Common myeloid progenitor, CD34-positive (primary cell): ENCODE measurements around the gene ENO4.

ENCODE experiments used
- CTCF ChIA-PET: fragments of 350-600 bp; sonication (Branson Sonifier 250); formaldehyde crosslinking; loops from one replicate; lab custom pipeline; 2021; ENCODE audit warnings: antibody characterized with exemption; lab: Charles Lee
- POLR2A ChIA-PET: fragments of 350-600 bp; sonication (Branson Sonifier 250); formaldehyde crosslinking; loops from one replicate; lab custom pipeline; 2021; ENCODE audit warnings: antibody characterized with exemption; lab: Charles Lee
- DNase-seq, 3 donors: peaks; one replicate each; pipeline versions ENCODE4 v3.0.0 to v3.0.0-alpha.2; 2013
- H3K27ac ChIP-seq, 2 experiments: 1 replicate in 1 of 2; 2 replicates in 1 of 2; pipeline ENCODE4 v1.7.0; 2013; ENCODE audit warnings: inconsistent platforms in 2 of 2, low read length in 2 of 2, mild to moderate bottlenecking in 2 of 2, low read depth in 1 of 2, moderate library complexity in 1 of 2; ENCODE audit not compliant: severe bottlenecking in 2 of 2, insufficient read depth in 1 of 2, poor library complexity in 1 of 2
- H3K27me3 ChIP-seq, 5 experiments: replicated peaks in 2 of 5; 1 replicate in 3 of 5; 2 replicates in 2 of 5; pipeline versions ENCODE4 v1.6.1 to v1.7.0; 2013; ENCODE audit warnings: low read length in 4 of 5, mild to moderate bottlenecking in 2 of 5, moderate library complexity in 2 of 5, inconsistent platforms in 1 of 5; ENCODE audit not compliant: insufficient read depth in 5 of 5, control insufficient read depth in 4 of 5
- H3K36me3 ChIP-seq, 4 experiments: 1 replicate in 2 of 4; 2 replicates in 2 of 4; pipeline versions ENCODE4 v1.6.1 to v1.7.0; 2013; ENCODE audit warnings: low read length in 3 of 4, control low read depth in 1 of 4, mild to moderate bottlenecking in 1 of 4; ENCODE audit not compliant: control insufficient read depth in 4 of 4, insufficient read depth in 4 of 4
- H3K4me1 ChIP-seq, 4 experiments: 1 replicate in 3 of 4; 2 replicates in 1 of 4; pipeline versions ENCODE4 v1.6.1 to v1.7.1; 2013; ENCODE audit warnings: low read length in 3 of 4, mild to moderate bottlenecking in 3 of 4, control low read depth in 1 of 4, inconsistent platforms in 1 of 4, moderate library complexity in 1 of 4; ENCODE audit not compliant: control insufficient read depth in 4 of 4, insufficient read depth in 4 of 4; ENCODE audit errors: control extremely low read depth in 1 of 4
- H3K4me3 ChIP-seq, 7 experiments: 1 replicate in 4 of 7; 2 replicates in 3 of 7; pipeline versions ENCODE4 v1.5.1 to v1.7.0; 2013; ENCODE audit warnings: mild to moderate bottlenecking in 7 of 7, low read length in 6 of 7, moderate library complexity in 6 of 7, inconsistent platforms in 2 of 7, low read depth in 2 of 7, control low read depth in 1 of 7; ENCODE audit not compliant: insufficient read depth in 4 of 7, control insufficient read depth in 1 of 7; ENCODE audit errors: extremely low read depth in 1 of 7
- H3K9me3 ChIP-seq, 5 experiments: 1 replicate in 4 of 5; 2 replicates in 1 of 5; pipeline versions ENCODE4 v1.6.1 to v1.7.1; 2013; ENCODE audit warnings: low read length in 4 of 5, mild to moderate bottlenecking in 2 of 5, inconsistent platforms in 1 of 5, low read depth in 1 of 5, moderate library complexity in 1 of 5; ENCODE audit not compliant: control insufficient read depth in 4 of 5, insufficient read depth in 2 of 5; ENCODE audit errors: control extremely low read depth in 1 of 5
- WGBS: methylation state at CpG from one replicate; pipeline ENCODE4 v1.1.5; 2013; ENCODE audit not compliant: insufficient coverage; 5-methylcytosine and 5-hydroxymethylcytosine counted together

Gene ENO4

DNA sequence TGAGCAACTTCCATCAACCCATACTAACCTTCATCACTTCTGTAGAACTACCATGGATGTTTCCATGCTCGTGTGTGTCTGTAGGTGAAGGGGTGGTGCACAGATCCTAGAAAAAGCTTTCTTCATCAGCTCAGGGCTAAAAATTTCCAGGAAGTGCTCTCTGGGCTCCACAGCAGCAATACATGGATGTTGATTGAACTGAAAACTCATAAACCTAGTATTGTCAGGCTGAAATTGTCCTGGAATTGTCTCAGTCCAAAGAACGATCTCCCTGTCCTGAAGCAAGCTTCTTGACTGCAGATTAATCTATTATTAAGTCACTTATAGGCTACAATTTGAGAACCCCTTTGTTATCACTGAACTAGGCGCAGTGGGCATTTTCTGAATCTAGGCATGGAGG is 39.8 kb downstream of the ENO4 start:
- CTCF ChIA-PET: interaction anchor here (1.2 to 1.8 kb wide), 2 partner anchors 32 to 40 kb away, joined by 3 to 6 read pairs; partner anchors contain the start of gene ENO4
- 100% methylated on average over 2 of the region's 3 CpGs for WGBS
- no peaks in the 10 kb centered on the region for H3K9me3 ChIP-seq

DNA sequence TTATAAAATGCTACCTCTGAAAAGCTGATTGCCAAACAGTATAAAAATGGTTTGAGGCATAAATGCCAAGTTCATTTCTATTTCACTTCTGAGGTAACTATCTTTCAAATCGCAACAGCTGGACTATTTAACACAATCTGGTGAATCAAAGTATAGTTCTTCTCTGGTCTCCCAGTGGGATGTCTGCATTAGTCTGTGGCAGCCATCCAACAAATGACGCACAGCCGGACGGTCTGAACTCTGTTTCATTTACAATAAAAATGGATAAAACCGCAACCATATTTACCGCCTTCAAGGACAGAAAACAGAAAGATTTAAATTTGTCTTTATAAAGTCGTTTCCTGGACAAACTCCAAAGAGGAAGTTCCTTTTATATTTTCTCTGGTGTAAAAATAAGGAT is 41.9 kb downstream of the ENO4 start:
- H3K27me3 ChIP-seq: no peaks in the 10 kb centered on the region
- ChIA-PET CTCF (interaction anchor here (1.9 kb wide), 1 partner anchor 24 kb away, joined by 4 read pairs; no protein-coding TSS in a partner anchor), POLR2A (no interaction called here)
- peak; percentile 45 to 80 (median 77) for DNase-seq
- peaks cover 3 to 41% (median 16%) of the 10 kb centered on the region in 4 experiments for H3K4me1 ChIP-seq
- H3K27ac ChIP-seq: no peak overlapping the region
- H3K4me3 ChIP-seq: peak overlapping the region in 1 of 7 experiments; percentile 42
- H3K9me3 ChIP-seq: no peaks in the 10 kb centered on the region
- WGBS: 6% methylated on average over 4 of the region's 7 CpGs
- no peaks in the 10 kb centered on the region for H3K36me3 ChIP-seq

More for the DNA sequence above, 39.8 kb downstream of the ENO4 start:
- no peaks in the 10 kb centered on the region for H3K27me3 ChIP-seq
- H3K36me3 ChIP-seq: no peaks in the 10 kb centered on the region
- no peak for DNase-seq
- H3K27ac ChIP-seq: no peak overlapping the region
- no peak overlapping the region for H3K4me3 ChIP-seq
- POLR2A ChIA-PET: no interaction called here
- H3K4me1 ChIP-seq: peaks cover 3 to 35% (median 12%) of the 10 kb centered on the region in 4 experiments

DNA sequence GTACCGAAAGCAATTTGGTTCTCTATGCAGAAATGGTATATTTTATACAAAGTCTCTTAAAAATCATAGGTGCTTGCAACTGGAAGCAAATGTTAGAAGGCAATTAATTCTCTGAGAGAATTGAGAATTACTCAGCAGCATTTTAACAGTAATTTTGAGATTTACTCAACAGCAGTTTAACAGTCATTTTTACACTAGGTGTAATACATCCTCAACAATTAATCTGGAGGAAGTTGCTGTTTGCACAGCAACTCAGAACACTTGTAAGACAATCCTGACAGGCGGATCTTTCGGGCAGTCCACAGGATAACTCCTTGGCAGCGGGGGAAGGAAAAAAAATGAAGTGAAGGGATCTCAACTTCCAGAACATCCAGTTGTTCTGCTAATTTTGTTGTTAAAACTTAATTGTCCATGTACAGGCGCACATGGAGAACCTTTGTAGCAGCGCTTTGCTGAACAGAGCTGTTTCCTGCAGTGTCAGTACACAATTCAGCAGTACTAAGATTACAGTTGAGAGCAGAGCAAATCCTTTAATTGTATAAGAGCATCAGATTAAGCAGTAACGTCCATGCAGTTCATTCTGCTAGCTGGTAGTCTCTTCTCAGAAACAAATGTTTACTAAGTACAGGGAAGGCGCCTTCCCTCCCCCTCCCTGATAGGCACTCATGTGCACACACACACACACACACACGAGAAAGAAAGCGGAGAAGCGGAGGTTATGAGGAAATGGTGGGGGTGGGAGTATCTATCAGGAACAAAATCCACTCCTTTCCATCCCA is 43.8 kb downstream of the ENO4 start:
- H3K27ac ChIP-seq: no peak overlapping the region
- H3K4me3 ChIP-seq: peak overlapping the region in 5 of 7 experiments; percentile 27 to 47 (median 40)
- ChIA-PET CTCF (interaction anchor here (1.3 kb wide), 1 partner anchor 10 kb away, joined by 3 read pairs; no protein-coding TSS in a partner anchor), POLR2A (interaction anchor here (0.7 kb wide), 1 partner anchor 676 kb away, joined by 3 read pairs; no protein-coding TSS in a partner anchor)
- peak; percentile 14 to 52 (median 33) for DNase-seq
- 0% methylated on average over 5 of the region's 11 CpGs for WGBS
- H3K36me3 ChIP-seq: no peaks in the 10 kb centered on the region
- H3K4me1 ChIP-seq: peaks cover 3 to 41% (median 16%) of the 10 kb centered on the region in 4 experiments
- no peaks in the 10 kb centered on the region for H3K9me3 ChIP-seq
- no peaks in the 10 kb centered on the region for H3K27me3 ChIP-seq

DNA sequence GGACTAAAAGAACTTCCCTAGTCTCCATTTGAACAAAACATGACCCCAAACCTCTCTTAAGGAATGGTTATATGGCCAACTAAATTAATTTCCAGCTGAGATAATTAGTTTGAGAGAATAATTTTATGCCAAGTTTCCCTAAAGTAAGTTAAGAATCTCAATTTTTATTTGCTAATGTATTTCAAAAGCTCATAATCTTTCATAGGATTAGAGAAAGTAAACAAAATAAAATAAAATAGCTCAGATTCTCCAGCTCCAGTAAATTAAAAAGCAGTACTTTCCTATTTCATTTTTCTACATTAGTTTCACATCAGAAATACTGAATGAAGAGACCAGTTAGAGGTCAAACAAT is 44.4 kb downstream of the ENO4 start:
- Histone ChIP-seq H3K4me3 (peak overlapping the region in 2 of 7 experiments; percentile 46 to 47), H3K4me1 (peaks cover 3 to 41% (median 16%) of the 10 kb centered on the region in 4 experiments), H3K27ac (no peak overlapping the region), H3K27me3 (no peaks in the 10 kb centered on the region), H3K9me3 (no peaks in the 10 kb centered on the region), H3K36me3 (no peaks in the 10 kb centered on the region)
- POLR2A ChIA-PET: interaction anchor here (0.7 kb wide), 1 partner anchor 676 kb away, joined by 3 read pairs; no protein-coding TSS in a partner anchor
- CTCF ChIA-PET: interaction anchor here (1.3 kb wide), 1 partner anchor 9 kb away, joined by 3 read pairs; no protein-coding TSS in a partner anchor
- DNase-seq: no peak

DNA sequence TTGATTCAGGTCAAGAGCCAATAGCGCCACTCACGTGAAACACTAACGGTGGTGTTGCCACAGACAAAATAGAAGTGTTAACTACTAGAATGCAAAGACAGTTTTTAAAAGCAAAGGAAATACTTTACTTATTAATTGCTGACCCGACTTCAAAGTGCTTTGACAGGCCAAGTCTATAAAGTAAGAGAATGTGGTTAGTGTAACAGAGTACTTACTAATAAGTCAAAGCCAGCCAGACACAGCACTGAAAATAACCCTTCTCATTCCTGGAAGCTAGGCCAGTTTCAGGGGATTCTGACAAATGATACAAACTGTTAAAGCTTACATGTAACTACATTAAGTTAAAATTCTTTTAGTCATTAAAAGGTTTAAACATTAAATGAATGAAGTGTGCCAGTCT is 50.3 kb downstream of the ENO4 start:
- no peak overlapping the region for H3K27ac ChIP-seq
- POLR2A ChIA-PET: no interaction called here
- H3K36me3 ChIP-seq: no peaks in the 10 kb centered on the region
- no CpG with 5 or more reads among the region's 4 CpGs for WGBS
- no peak for DNase-seq
- no peaks in the 10 kb centered on the region for H3K9me3 ChIP-seq
- H3K4me1 ChIP-seq: peaks cover 0 to 11% (median under 1%) of the 10 kb centered on the region in 4 experiments
- H3K27me3 ChIP-seq: no peaks in the 10 kb centered on the region
- CTCF ChIA-PET: no interaction called here
- H3K4me3 ChIP-seq: no peak overlapping the region

DNA sequence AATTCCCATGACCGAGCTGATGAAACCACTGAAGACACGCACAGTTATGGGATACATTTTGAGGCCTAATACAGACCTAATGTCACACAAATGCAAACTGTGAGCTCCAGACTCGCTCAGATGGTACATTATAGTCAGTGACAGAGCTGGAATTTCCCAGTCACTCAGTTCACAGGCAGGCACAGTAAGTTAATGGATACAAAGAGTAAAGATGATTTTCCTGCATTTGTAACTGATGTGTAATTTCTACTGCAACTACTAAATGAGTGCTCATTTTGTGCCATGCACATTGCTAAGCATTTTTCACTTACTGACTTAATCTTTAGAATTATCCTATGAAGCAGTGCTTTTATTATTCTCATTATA is 56.5 kb downstream of the ENO4 start:
- no peak overlapping the region for H3K4me3 ChIP-seq
- no peaks in the 10 kb centered on the region for H3K4me1 ChIP-seq
- H3K36me3 ChIP-seq: no peaks in the 10 kb centered on the region
- H3K27ac ChIP-seq: no peak overlapping the region
- DNase-seq: no peak
- no peaks in the 10 kb centered on the region for H3K27me3 ChIP-seq
- ChIA-PET POLR2A (no interaction called here), CTCF (interaction anchor here (0.6 kb wide), 1 partner anchor 285 kb away, joined by 3 read pairs; no protein-coding TSS in a partner anchor)
- 94% methylated on average over 3 of the region's 3 CpGs for WGBS
- no peaks in the 10 kb centered on the region for H3K9me3 ChIP-seq
